Ishikawa (cell line): ENCODE results near the gene ARHGEF6.

Source experiments
- CEBPB ChIP-seq: IDR thresholded peaks from 2 replicates; pipeline ENCODE4 v1.6.1; 2012
- CREB1 ChIP-seq: IDR thresholded peaks from 2 replicates; pipeline ENCODE4 v1.6.1; 2012; ENCODE audit warnings: low read depth
- EGR1 ChIP-seq: IDR thresholded peaks from 2 replicates; pipeline ENCODE4 v1.6.1; 2012
- EP300 ChIP-seq: IDR thresholded peaks from 2 replicates; pipeline ENCODE4 v1.6.1; 2012; ENCODE audit warnings: borderline replicate concordance
- FOXM1 ChIP-seq: IDR thresholded peaks from 2 replicates; pipeline ENCODE4 v1.6.1; 2012; ENCODE audit warnings: low read depth, borderline replicate concordance
- NFIC ChIP-seq: IDR thresholded peaks from 2 replicates; pipeline ENCODE4 v1.6.1; 2012
- RAD21 ChIP-seq: IDR thresholded peaks from 2 replicates; pipeline ENCODE4 v1.6.1; 2012; ENCODE audit warnings: low read depth
- TAF1 ChIP-seq: IDR thresholded peaks from 2 replicates; pipeline ENCODE4 v1.6.1; 2012; ENCODE audit warnings: low read depth, mild to moderate bottlenecking
- TCF12 ChIP-seq: IDR thresholded peaks from 2 replicates; pipeline ENCODE4 v1.6.1; 2012; ENCODE audit warnings: low read depth
- TEAD4 ChIP-seq: IDR thresholded peaks from 2 replicates; pipeline ENCODE4 v1.6.1; 2012
- YY1 ChIP-seq: IDR thresholded peaks from 2 replicates; pipeline ENCODE4 v1.6.1; 2012; ENCODE audit warnings: low read depth
- ZBTB7A ChIP-seq: IDR thresholded peaks from 2 replicates; pipeline ENCODE4 v1.6.1; 2012; ENCODE audit warnings: low read depth
- TF ChIP-seq, protein P1 (sequence below): IDR thresholded peaks from 2 replicates; pipeline ENCODE4 v1.6.1; 2012; ENCODE audit warnings: low read depth, mild to moderate bottlenecking
- TF ChIP-seq, protein P2 (sequence below): IDR thresholded peaks from 2 replicates; pipeline ENCODE4 v1.6.1; 2012
- TF ChIP-seq, protein P3 (sequence below): IDR thresholded peaks from 2 replicates; pipeline ENCODE4 v1.6.1; 2012

ARHGEF6 gene

DNA sequence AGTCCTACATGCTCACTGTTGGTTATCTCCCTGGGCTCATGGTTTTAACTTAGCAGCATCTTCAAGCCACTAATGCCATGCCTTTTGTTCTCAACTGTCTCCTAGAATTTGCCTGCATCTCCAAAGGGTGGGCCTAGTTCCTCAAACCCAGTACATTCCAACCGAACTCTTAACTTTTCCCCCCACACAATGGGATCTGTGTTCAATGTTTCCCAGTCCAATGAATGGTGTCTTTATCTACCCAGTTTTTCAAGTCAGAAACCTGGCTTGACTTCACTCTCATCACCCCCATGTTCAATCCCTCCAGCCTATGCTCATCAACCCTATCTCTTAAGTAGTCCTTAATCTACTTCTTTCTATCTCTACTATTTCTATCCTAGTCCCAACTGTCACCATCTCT lies 119.8 kb downstream of the ARHGEF6 start:
- TF ChIP-seq FOXM1 (no peak), YY1 (no peak), RAD21 (no peak), EP300 (no peak), TCF12 (no peak), TEAD4 (no peak), EGR1 (no peak), NFIC (no peak), CREB1 (no peak)
- TF ChIP-seq, protein P1, sequence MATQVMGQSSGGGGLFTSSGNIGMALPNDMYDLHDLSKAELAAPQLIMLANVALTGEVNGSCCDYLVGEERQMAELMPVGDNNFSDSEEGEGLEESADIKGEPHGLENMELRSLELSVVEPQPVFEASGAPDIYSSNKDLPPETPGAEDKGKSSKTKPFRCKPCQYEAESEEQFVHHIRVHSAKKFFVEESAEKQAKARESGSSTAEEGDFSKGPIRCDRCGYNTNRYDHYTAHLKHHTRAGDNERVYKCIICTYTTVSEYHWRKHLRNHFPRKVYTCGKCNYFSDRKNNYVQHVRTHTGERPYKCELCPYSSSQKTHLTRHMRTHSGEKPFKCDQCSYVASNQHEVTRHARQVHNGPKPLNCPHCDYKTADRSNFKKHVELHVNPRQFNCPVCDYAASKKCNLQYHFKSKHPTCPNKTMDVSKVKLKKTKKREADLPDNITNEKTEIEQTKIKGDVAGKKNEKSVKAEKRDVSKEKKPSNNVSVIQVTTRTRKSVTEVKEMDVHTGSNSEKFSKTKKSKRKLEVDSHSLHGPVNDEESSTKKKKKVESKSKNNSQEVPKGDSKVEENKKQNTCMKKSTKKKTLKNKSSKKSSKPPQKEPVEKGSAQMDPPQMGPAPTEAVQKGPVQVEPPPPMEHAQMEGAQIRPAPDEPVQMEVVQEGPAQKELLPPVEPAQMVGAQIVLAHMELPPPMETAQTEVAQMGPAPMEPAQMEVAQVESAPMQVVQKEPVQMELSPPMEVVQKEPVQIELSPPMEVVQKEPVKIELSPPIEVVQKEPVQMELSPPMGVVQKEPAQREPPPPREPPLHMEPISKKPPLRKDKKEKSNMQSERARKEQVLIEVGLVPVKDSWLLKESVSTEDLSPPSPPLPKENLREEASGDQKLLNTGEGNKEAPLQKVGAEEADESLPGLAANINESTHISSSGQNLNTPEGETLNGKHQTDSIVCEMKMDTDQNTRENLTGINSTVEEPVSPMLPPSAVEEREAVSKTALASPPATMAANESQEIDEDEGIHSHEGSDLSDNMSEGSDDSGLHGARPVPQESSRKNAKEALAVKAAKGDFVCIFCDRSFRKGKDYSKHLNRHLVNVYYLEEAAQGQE, result no peak
- TF ChIP-seq, protein P2, sequence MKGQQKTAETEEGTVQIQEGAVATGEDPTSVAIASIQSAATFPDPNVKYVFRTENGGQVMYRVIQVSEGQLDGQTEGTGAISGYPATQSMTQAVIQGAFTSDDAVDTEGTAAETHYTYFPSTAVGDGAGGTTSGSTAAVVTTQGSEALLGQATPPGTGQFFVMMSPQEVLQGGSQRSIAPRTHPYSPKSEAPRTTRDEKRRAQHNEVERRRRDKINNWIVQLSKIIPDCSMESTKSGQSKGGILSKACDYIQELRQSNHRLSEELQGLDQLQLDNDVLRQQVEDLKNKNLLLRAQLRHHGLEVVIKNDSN, result no peak

DNA sequence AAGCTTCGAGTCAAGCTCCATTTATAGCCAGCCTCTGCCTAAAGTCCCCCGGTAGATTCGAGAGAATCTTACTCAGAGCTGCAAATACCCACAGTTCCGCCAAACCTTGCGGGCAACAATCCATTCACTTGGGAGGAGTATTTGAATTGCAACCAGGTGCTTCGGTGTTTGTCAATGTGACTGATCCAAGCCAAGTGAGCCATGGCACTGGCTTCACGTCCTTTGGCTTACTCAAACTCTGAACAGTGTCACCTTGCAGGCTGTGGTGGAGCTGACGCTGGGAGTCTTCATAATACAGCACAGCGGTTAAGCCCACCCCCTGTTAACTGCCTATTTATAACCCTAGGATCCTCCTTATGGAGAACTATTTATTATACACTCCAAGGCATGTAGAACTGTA lies 121.6 kb downstream of the ARHGEF6 start:
- no peak for TF ChIP-seq EP300
- TF ChIP-seq EGR1, result no peak
- no peak for TF ChIP-seq TAF1
- TF ChIP-seq NFIC, result no peak
- TF ChIP-seq ZBTB7A, result no peak
- TF ChIP-seq TCF12, result no peak
- TF ChIP-seq CREB1, result no peak
- TF ChIP-seq, protein P1, result no peak
- TF ChIP-seq CEBPB, result no peak
- TF ChIP-seq YY1, result no peak
- TF ChIP-seq TEAD4, result no peak
- no peak for TF ChIP-seq FOXM1
- TF ChIP-seq, protein P2, result no peak
- TF ChIP-seq, protein P3, sequence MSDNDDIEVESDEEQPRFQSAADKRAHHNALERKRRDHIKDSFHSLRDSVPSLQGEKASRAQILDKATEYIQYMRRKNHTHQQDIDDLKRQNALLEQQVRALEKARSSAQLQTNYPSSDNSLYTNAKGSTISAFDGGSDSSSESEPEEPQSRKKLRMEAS, result no peak
- no peak for TF ChIP-seq RAD21

DNA sequence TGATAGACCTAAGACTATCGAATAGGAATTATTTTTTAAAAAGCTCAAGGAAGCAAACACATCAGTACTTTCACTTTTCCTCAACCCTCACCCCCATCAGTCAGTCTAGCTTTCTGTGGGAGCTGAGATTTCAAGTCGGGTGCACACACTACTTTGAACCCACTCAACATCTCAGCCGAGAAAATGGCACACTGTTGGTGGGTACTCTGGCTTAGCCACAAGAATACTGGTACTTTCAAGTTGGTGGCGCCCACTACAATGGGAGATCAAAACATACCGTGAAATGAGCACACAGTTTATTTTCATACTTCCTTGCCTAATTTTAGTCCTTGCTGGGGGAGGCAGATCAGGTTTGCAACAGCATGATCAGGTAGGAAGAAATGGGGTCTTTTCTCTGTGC lies 122.6 kb downstream of the ARHGEF6 start:
- TF ChIP-seq EGR1 (no peak), RAD21 (no peak), NFIC (no peak), CEBPB (no peak), CREB1 (no peak), YY1 (no peak), EP300 (no peak), FOXM1 (no peak), TCF12 (no peak), TEAD4 (no peak), TAF1 (no peak), ZBTB7A (no peak)
- TF ChIP-seq, protein P3, result no peak
- TF ChIP-seq, protein P1, result no peak
- TF ChIP-seq, protein P2, result no peak

DNA sequence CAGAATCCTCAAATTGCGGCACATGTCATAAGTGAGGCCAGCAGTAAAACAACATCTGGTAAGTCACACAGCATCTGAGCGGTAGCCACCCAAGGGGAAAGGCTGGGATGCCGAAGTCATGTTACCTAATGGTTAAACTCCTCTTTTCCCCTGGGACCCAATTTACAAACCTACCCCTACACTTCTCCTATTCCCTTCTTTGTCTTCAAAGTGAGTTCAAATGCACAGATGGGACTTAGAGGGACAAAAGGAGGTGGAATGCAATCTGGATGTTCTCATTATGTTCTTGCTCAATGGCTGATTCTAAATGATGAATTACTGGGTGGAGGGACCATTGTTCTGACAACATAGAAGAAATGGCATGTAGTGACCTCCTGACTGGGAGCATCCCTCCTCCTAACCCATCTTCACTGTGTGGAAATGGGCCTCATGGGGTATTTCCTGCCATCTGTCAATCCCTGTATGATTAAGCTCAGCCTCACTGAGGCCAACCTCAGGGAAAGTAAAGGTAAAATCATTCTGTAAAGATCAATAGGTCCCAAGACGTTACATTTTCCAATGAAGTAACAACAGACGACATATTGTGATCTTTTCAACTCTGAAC lies 124.3 kb downstream of the ARHGEF6 start:
- no peak for TF ChIP-seq EGR1
- TF ChIP-seq YY1, result no peak
- TF ChIP-seq, protein P3, result no peak
- TF ChIP-seq, protein P2, result no peak
- no peak for TF ChIP-seq NFIC
- TF ChIP-seq TCF12, result no peak
- TF ChIP-seq FOXM1, result no peak
- TF ChIP-seq, protein P1, result no peak
- TF ChIP-seq CEBPB, result no peak
- TF ChIP-seq RAD21, result no peak
- no peak for TF ChIP-seq TEAD4
- no peak for TF ChIP-seq TAF1
